ENCODE measurements around the gene KCTD17. TPM values are rescaled to one million over a fixed set of nuclear protein-coding genes. Genes with fewer than 3 reads are reported as not detected.
"Not testable (repeated sequence)": the region's sequence is repeated elsewhere in the genome, so short reads cannot be mapped to it uniquely, and the experiment has no call there.

Gene KCTD17
- total RNA-seq, 1 donor from 2014 or later = 7.4 TPM

- no peak for TF ChIP-seq CTCF (IDR thresholded peaks at IDR 0.05; ENCODE audit: insufficient read depth, low read length, severe bottlenecking)
- FAIRE-seq = peak; percentile 32
- H3K4me3 ChIP-seq (ENCODE audit: low read depth, low read length) = no peak overlapping the region
- H3K36me3 ChIP-seq (ENCODE audit: control insufficient read depth, insufficient read depth, low read length) = no peaks in the 10 kb centered on the region
- no peak for DNase-seq (ENCODE audit: low read depth)
- H3K27me3 ChIP-seq (ENCODE audit: control insufficient read depth, insufficient read depth, low read length) = peaks cover 9% of the 10 kb centered on the region
These were observed 19.2 kb downstream of the KCTD17 start for GRCh38 chr22:37070744-37071143.

GRCh38 chr22:37071850-37072592 is 20.5 kb downstream of the KCTD17 start:
- H3K4me3 ChIP-seq (ENCODE audit: low read depth, low read length); DNase-seq (ENCODE audit: low read depth); H3K27me3 ChIP-seq (ENCODE audit: control insufficient read depth, insufficient read depth, low read length); H3K36me3 ChIP-seq (ENCODE audit: control insufficient read depth, insufficient read depth, low read length): not testable (repeated sequence)
- peak; percentile 43 for FAIRE-seq

DNA sequence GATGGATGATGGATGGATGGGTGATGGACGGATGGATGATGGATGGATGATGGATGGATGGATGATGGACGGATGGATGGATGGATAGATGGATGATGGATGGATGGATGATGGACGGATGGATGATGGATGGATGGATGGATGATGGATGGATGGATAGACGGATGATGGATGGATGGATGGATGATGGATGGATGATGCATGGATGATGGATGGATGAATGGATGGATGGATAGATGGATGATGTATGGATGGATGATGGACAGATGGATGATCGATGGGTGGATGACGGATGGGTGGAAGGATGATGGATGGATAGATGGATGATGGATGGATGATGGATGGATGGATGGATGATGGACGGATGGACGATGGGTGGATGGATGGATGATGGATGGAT is 21.1 kb downstream of the KCTD17 start:
- H3K27me3 ChIP-seq (ENCODE audit: control insufficient read depth, insufficient read depth, low read length) = peaks cover 9% of the 10 kb centered on the region
- FAIRE-seq (no peak), DNase-seq (ENCODE audit: low read depth) (no peak)
- H3K4me3 ChIP-seq (ENCODE audit: low read depth, low read length) = no peak overlapping the region
- TF ChIP-seq CTCF (IDR thresholded peaks at IDR 0.05; ENCODE audit: insufficient read depth, low read length, severe bottlenecking) = no peak
- no peaks in the 10 kb centered on the region for H3K36me3 ChIP-seq (ENCODE audit: control insufficient read depth, insufficient read depth, low read length)

GRCh38 chr22:37074537-37074936 is 23.0 kb downstream of the KCTD17 start:
- no peak for TF ChIP-seq CTCF (IDR thresholded peaks at IDR 0.05; ENCODE audit: insufficient read depth, low read length, severe bottlenecking)
- DNase-seq (ENCODE audit: low read depth) = no peak
- no peaks in the 10 kb centered on the region for H3K36me3 ChIP-seq (ENCODE audit: control insufficient read depth, insufficient read depth, low read length)
- peaks cover 9% of the 10 kb centered on the region for H3K27me3 ChIP-seq (ENCODE audit: control insufficient read depth, insufficient read depth, low read length)
- peak; percentile 84 for FAIRE-seq
- H3K4me3 ChIP-seq (ENCODE audit: low read depth, low read length) = no peak overlapping the region

DNA sequence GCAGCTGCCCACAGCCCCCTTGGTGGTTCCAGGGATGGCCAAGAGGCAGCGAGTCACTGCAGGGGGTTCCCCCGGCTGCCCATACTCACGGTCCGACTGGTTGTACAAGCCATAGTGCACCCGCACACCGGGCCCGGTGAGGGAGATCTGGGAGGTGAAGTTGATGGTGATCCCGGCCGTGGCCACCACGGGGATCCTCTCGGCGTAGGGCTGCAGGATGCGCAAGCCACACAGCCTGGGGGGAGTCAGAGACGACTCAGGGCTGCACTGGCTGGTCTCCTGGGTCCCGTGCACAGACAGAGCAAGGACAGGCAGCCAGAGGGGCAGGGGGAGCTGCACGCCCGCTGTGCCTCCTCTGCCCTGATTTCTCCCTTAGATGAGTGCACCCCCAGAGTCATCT is 23.5 kb downstream of the KCTD17 start:
- DNase-seq (ENCODE audit: low read depth) (no peak), FAIRE-seq (no peak)
- Histone ChIP-seq H3K27me3 (ENCODE audit: control insufficient read depth, insufficient read depth, low read length) (peaks cover 7% of the 10 kb centered on the region), H3K36me3 (ENCODE audit: control insufficient read depth, insufficient read depth, low read length) (no peaks in the 10 kb centered on the region), H3K4me3 (ENCODE audit: low read depth, low read length) (no peak overlapping the region)
- no peak for TF ChIP-seq CTCF (IDR thresholded peaks at IDR 0.05; ENCODE audit: insufficient read depth, low read length, severe bottlenecking)

DNA sequence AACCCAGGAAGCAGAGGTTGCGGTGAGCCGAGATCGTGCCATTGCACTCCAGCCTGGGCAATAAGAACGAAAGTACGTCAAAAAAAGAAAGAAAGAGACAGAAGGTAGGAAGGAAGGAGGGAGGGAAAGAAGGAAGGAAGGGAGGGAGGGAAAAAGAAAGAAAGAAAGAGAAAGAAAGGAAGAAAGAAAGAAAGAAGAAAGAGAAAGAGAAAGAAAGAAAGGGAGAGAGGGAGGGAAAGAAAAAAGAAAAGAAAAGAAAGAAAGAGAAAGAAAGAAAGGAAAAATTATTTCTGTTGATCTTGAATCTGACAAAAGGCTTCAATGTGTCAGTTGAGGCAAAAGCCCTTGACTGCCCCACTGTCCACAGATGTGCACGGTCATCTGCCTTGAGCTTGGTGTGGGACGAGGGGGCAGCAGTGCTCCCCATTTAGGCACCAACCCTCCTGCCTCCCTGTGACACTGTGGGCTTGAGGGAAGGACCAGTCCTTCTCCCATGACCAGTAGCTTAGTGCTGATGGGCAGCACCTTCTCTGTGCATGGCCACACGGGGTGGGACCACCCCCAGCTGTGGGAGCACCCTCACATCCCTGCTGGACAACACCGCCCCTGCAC is 24.4 kb downstream of the KCTD17 start:
- FAIRE-seq = no peak
- H3K27me3 ChIP-seq (ENCODE audit: control insufficient read depth, insufficient read depth, low read length) = peaks cover 5% of the 10 kb centered on the region
- no peak for DNase-seq (ENCODE audit: low read depth)
- no peak overlapping the region for H3K4me3 ChIP-seq (ENCODE audit: low read depth, low read length)
- H3K36me3 ChIP-seq (ENCODE audit: control insufficient read depth, insufficient read depth, low read length) = no peaks in the 10 kb centered on the region
- TF ChIP-seq CTCF (IDR thresholded peaks at IDR 0.05; ENCODE audit: insufficient read depth, low read length, severe bottlenecking) = no peak
